ENCODE data around the gene RPH3AL.

DNA sequence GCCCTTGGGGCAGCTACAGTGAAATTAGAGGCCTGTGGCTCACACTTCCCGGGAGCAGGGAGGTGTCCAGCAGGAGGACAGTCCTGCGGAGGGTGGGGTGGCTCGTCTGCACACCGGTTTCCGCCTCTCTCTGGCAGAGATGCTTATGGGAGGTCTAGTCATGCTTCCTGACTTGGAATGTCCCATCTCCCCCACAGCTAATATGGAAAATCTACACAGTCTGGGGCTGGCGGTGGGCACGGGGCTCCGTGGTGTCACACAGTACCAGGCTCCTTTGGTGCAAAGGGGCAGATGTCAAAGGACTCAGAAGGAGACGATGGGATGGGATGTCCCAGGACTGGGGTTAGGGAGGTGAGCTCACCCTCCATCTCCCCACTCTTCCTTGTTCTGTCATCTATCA is 127.1 kb downstream of the RPH3AL start:
- no peak for TF ChIP-seq GATA3 (IDR thresholded peaks at IDR 0.05; ENCODE audit: low read depth, low read length)
- no peak for TF ChIP-seq GATA2 (IDR thresholded peaks at IDR 0.05; ENCODE audit: low read depth, low read length)

All from SH-SY5Y (cell line).